CD4-positive, alpha-beta T cell (primary cell): ENCODE results near the gene PPP1R3E. TPM values are rescaled to one million over a fixed set of nuclear protein-coding genes. Genes with fewer than 3 reads are reported as not detected.
"Not testable (repeated sequence)": the region's sequence is repeated elsewhere in the genome, so short reads cannot be mapped to it uniquely, and the experiment has no call there.

Source experiments
- ATAC-seq: fragments of 200-7000 bp; cut with Tn5 transposase; one replicate; pipeline ENCODE4 v1.10.0; 2022; ENCODE audit warnings: mild to moderate bottlenecking; ENCODE audit not compliant: poor library complexity
- CTCF ChIA-PET: fragments of 350-600 bp; sonication (Branson Sonifier 250); formaldehyde crosslinking; loops from one replicate; lab custom pipeline; 2021; ENCODE audit warnings: antibody characterized with exemption, inconsistent platforms; lab: Charles Lee
- POLR2A ChIA-PET: fragments of 350-600 bp; sonication (Branson Sonifier 250); formaldehyde crosslinking; loops from one replicate; lab custom pipeline; 2021; ENCODE audit warnings: antibody characterized with exemption, inconsistent platforms; lab: Charles Lee
- DNase-seq, 14 experiments: peaks; one replicate each; pipeline ENCODE4 v3.0.0-alpha.2; 2013 to 2020; ENCODE audit warnings: mixed read lengths in 2 of 14
- H3K27ac ChIP-seq, 2 donors: one replicate each; pipeline versions ENCODE4 v1.5.1 to v1.7.0; 2013; ENCODE audit warnings: low read length in 2 of 2, low read depth in 1 of 2, mild to moderate bottlenecking in 1 of 2
- H3K27me3 ChIP-seq, 2 experiments: 1 replicate in 1 of 2; 2 replicates in 1 of 2; pipeline versions ENCODE4 v1.6.1 to v1.7.0; 2013; ENCODE audit warnings: low read length in 2 of 2, control low read depth in 1 of 2, mild to moderate bottlenecking in 1 of 2, moderate library complexity in 1 of 2; ENCODE audit not compliant: insufficient read depth in 2 of 2, control insufficient read depth in 1 of 2
- H3K36me3 ChIP-seq: one replicate; pipeline ENCODE4 v1.6.1; 2013; ENCODE audit warnings: low read length, control low read depth; ENCODE audit not compliant: insufficient read depth
- H3K4me1 ChIP-seq: one replicate; pipeline ENCODE4 v1.6.1; 2013; ENCODE audit warnings: low read length, control low read depth; ENCODE audit not compliant: insufficient read depth
- H3K4me3 ChIP-seq: one replicate; pipeline ENCODE4 v1.5.1; 2013; ENCODE audit warnings: mild to moderate bottlenecking, low read length, moderate library complexity
- H3K9me3 ChIP-seq, 2 experiments: 1 replicate in 1 of 2; 2 replicates in 1 of 2; pipeline versions ENCODE4 v1.6.1 to v1.7.0; 2013; ENCODE audit warnings: low read length in 2 of 2, mild to moderate bottlenecking in 2 of 2, control low read depth in 1 of 2, moderate library complexity in 1 of 2; ENCODE audit not compliant: control insufficient read depth in 1 of 2, insufficient read depth in 1 of 2
- H3K27ac Mint-ChIP-seq: one replicate; pipeline ENCODE4 v1.8.0; 2020; ENCODE audit warnings: mixed read lengths
- H3K27me3 Mint-ChIP-seq: one replicate; pipeline ENCODE4 v1.8.0; 2021; ENCODE audit warnings: mixed read lengths
- H3K36me3 Mint-ChIP-seq: one replicate; pipeline ENCODE4 v1.8.0; 2021; ENCODE audit warnings: low read depth, mixed read lengths
- H3K4me1 Mint-ChIP-seq: one replicate; pipeline ENCODE4 v1.8.0; 2021; ENCODE audit warnings: low read depth, mixed read lengths
- H3K4me3 Mint-ChIP-seq: one replicate; pipeline ENCODE4 v1.8.0; 2020; ENCODE audit warnings: mild to moderate bottlenecking, mixed read lengths
- H3K9me3 Mint-ChIP-seq: one replicate; pipeline ENCODE4 v1.8.0; 2020; ENCODE audit warnings: mixed read lengths
- intact Hi-C, 2 experiments: fragments of 100-400 bp; cut with DNase I in 1 of 2; cut with micrococcal nuclease in 1 of 2; formaldehyde crosslinking; loops; one replicate each; pipeline versions ENCODE4 v1.15.1 to v1.9.0; 2023 to 2025; cut with DNase I, micrococcal nuclease
- total RNA-seq, 174 experiments: library from RNA in 2 of 174; stranded (reverse) in 2 of 174; gene quantifications; one replicate each; pipeline ENCODE4 v1.2.3 and lab custom pipeline; 2021 to 2026
- TF ChIP-seq, protein P1 (sequence below): fragments of 200-600 bp; IDR thresholded peaks from one replicate; pipeline ENCODE4 v1.8.0; 2022; ENCODE audit warnings: antibody characterized with exemption, mild to moderate bottlenecking

Gene PPP1R3E
- total RNA-seq, 2 experiments from 2014 or later: 51.0 to 53.8 TPM

DNA sequence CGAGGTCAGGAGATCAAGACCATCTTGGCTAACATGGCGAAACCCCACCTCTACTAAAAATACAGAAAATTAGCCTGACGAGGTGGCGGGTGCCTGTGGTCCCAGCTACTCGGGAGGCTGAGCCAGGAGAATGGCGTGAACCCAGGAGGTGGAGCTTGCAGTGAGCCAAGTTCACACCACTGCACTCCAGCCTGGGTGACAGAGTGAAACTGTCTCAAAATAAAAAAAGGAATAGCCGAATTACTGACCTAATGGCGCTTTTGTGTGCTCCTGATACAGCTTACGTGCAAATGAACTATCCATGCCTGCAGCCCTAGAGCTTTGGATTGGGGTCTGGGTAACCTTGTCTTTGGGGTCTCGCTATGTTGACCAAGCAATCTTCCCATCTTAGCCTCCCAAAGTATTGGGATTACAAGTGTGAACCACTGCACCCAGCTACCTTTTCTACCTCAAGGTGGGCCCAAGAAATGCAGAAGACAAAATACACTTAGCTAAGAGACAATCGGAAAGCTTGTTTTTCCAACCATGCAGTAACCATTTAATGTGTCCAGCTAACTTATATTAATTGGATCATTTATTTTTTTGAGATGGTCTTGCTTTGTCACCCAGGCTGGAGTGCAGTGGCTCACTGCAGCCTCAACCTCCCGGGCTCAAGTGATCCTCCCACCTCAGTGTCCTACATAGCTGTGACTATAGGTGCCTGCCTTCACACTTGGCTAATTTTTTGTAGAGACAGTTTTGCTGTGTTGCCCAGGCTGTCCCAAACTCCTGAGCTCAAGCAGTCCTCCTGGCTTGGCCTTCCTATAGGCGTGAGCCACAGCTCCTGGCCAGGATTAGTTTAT is 24.1 kb upstream of the PPP1R3E start:
- Mint-ChIP-seq H3K4me1 (peaks cover 21% of the 10 kb centered on the region), H3K36me3 (peaks cover 46% of the 10 kb centered on the region), H3K27ac (no peak overlapping the region), H3K4me3 (no peak overlapping the region), H3K27me3 (no peaks in the 10 kb centered on the region), H3K9me3 (no peaks in the 10 kb centered on the region)
- Histone ChIP-seq H3K4me1 (peaks cover 22% of the 10 kb centered on the region), H3K27ac (no peak overlapping the region), H3K27me3 (no peaks in the 10 kb centered on the region), H3K4me3 (no peak overlapping the region), H3K9me3 (no peaks in the 10 kb centered on the region), H3K36me3 (peaks cover 32% of the 10 kb centered on the region)
- ChIA-PET POLR2A (interaction anchor here (0.6 to 2.3 kb wide), 8 partner anchors 10 to 232 kb away, joined by 3 to 17 read pairs (median 3); partner anchors contain the start of genes ACIN1, C14orf119, PPP1R3E and SLC22A17), CTCF (interaction anchor here (1.7 kb wide), 2 partner anchors 25 to 53 kb away, joined by 4 read pairs; no protein-coding TSS in a partner anchor)
- ATAC-seq (no peak), DNase-seq (no peak)
- TF ChIP-seq, protein P1, sequence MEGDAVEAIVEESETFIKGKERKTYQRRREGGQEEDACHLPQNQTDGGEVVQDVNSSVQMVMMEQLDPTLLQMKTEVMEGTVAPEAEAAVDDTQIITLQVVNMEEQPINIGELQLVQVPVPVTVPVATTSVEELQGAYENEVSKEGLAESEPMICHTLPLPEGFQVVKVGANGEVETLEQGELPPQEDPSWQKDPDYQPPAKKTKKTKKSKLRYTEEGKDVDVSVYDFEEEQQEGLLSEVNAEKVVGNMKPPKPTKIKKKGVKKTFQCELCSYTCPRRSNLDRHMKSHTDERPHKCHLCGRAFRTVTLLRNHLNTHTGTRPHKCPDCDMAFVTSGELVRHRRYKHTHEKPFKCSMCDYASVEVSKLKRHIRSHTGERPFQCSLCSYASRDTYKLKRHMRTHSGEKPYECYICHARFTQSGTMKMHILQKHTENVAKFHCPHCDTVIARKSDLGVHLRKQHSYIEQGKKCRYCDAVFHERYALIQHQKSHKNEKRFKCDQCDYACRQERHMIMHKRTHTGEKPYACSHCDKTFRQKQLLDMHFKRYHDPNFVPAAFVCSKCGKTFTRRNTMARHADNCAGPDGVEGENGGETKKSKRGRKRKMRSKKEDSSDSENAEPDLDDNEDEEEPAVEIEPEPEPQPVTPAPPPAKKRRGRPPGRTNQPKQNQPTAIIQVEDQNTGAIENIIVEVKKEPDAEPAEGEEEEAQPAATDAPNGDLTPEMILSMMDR: no peak
- intact Hi-C loops: loop anchor here (5.0 to 10.0 kb wide), 4 partner anchors 62 to 402 kb away; partner anchors contain the start of genes ACIN1 (in 1 of the 2), C14orf119 (in 1 of the 2) and PRMT5 (in 1 of the 2)

DNA sequence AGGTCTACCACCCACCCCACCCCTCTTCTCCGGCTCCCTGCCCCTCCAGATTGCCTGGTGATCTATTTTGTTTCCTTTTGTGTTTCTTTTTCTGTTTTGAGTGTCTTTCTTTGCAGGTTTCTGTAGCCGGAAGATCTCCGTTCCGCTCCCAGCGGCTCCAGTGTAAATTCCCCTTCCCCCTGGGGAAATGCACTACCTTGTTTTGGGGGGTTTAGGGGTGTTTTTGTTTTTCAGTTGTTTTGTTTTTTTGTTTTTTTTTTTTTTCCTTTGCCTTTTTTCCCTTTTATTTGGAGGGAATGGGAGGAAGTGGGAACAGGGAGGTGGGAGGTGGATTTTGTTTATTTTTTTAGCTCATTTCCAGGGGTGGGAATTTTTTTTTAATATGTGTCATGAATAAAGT is 23.1 kb upstream of the PPP1R3E start:
- POLR2A ChIA-PET: interaction anchor here (2.3 kb wide), 1 partner anchor 23 kb away, joined by 17 read pairs; the partner anchor contains the start of gene PPP1R3E
- intact Hi-C loops: loop anchor here (5.0 to 10.0 kb wide), 4 partner anchors 61 to 401 kb away; partner anchors contain the start of genes ACIN1 (in 1 of the 2), C14orf119 (in 1 of the 2) and PRMT5 (in 1 of the 2)
- not testable (repeated sequence) for DNase-seq

DNA sequence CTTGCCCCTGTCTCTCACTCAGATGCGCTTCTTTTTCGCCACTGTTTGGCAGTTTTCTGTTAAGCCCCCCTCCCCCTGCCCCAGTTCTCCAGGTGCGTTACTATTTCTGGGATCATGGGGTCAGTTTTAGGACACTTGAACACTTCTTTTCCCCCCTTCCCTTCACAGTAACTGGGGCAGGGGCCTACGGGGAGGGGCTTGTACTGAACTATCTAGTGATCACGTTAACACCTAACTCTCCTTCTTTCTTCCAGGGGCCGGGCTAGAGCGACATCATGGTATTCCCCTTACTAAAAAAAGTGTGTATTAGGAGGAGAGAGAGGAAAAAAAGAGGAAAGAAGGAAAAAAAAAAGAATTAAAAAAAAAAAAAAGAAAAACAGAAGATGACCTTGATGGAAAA is 22.3 kb upstream of the PPP1R3E start:
- no peak overlapping the region for H3K4me3 Mint-ChIP-seq
- peaks cover 34% of the 10 kb centered on the region for H3K4me1 Mint-ChIP-seq
- ChIA-PET POLR2A (interaction anchor here (0.7 kb wide), 1 partner anchor 225 kb away, joined by 3 read pairs; no protein-coding TSS in a partner anchor), CTCF (no interaction called here)
- no peak overlapping the region for H3K4me3 ChIP-seq
- H3K27ac ChIP-seq: no peak overlapping the region
- no peaks in the 10 kb centered on the region for H3K9me3 Mint-ChIP-seq
- H3K9me3 ChIP-seq: no peaks in the 10 kb centered on the region
- no peak overlapping the region for H3K27ac Mint-ChIP-seq
- TF ChIP-seq, protein P1: no peak
- peaks cover 50% of the 10 kb centered on the region for H3K36me3 Mint-ChIP-seq
- peaks cover 30% of the 10 kb centered on the region for H3K4me1 ChIP-seq
- intact Hi-C loops: loop anchor here (5.0 to 10.0 kb wide), 7 partner anchors 38 to 400 kb away; partner anchors contain the start of genes HOMEZ (in 2 of the 2), ACIN1 (in 1 of the 2), C14orf119 (in 1 of the 2) and PRMT5 (in 1 of the 2)
- H3K36me3 ChIP-seq: peaks cover 32% of the 10 kb centered on the region
- no peaks in the 10 kb centered on the region for H3K27me3 Mint-ChIP-seq
- DNase-seq (no peak), ATAC-seq (no peak)
- H3K27me3 ChIP-seq: no peaks in the 10 kb centered on the region

More for the DNA sequence above, 23.1 kb upstream of the PPP1R3E start:
- not testable (repeated sequence) for H3K27me3 ChIP-seq, H3K9me3 Mint-ChIP-seq, H3K27ac ChIP-seq, H3K4me3 Mint-ChIP-seq, ATAC-seq, H3K4me3 ChIP-seq, H3K9me3 ChIP-seq, H3K27ac Mint-ChIP-seq, H3K27me3 Mint-ChIP-seq
- Mint-ChIP-seq H3K4me1 (peaks cover 26% of the 10 kb centered on the region), H3K36me3 (peaks cover 50% of the 10 kb centered on the region)
- Histone ChIP-seq H3K36me3 (peaks cover 32% of the 10 kb centered on the region), H3K4me1 (peaks cover 23% of the 10 kb centered on the region)
- CTCF ChIA-PET: interaction anchor here (1.7 kb wide), 1 partner anchor 24 kb away, joined by 4 read pairs; no protein-coding TSS in a partner anchor
